Endothelial cell of umbilical vein (primary cell): ENCODE data around the gene FILIP1. TPM values are rescaled to one million over a fixed set of nuclear protein-coding genes. Genes with fewer than 3 reads are reported as not detected.

ENCODE experiments used
- BruUV-seq: library from RNA; stranded (reverse); fragments of 400-500 nt; replicated peaks from 2 replicates; lab custom pipeline; 2021; lab: Mats Ljungman, UMichigan
- CTCF ChIA-PET: fragments of 300-600, 350-600 bp; sonication (Branson Sonifier 250); formaldehyde crosslinking; loops from one replicate; lab custom pipeline; 2021; ENCODE audit warnings: antibody characterized with exemption, inconsistent platforms; lab: Charles Lee
- POLR2A ChIA-PET: fragments of 300-600, 350-600 bp; sonication (Branson Sonifier 250); formaldehyde crosslinking; loops from one replicate; lab custom pipeline; 2021; ENCODE audit warnings: antibody characterized with exemption, inconsistent platforms; lab: Charles Lee
- DNase-seq: peaks from one replicate; pipeline ENCODE4 v3.0.0-alpha.2; 2011; ENCODE audit warnings: low read depth, low spot score
- FAIRE-seq: peaks from 2 replicates; lab custom pipeline; 2011; peaks lifted over from hg19 to GRCh38; lab: Jason Lieb, UNC
- H2AFZ ChIP-seq: 2 replicates; pipeline ENCODE4 v1.6.0; 2012; ENCODE audit warnings: low read depth, low read length, control low read depth, inconsistent platforms
- H3K27ac ChIP-seq: 2 replicates; pipeline ENCODE4 v1.5.1; 2011; ENCODE audit warnings: low read depth, mild to moderate bottlenecking, control low read depth, low read length, moderate library complexity; ENCODE audit not compliant: insufficient read depth
- H3K27me3 ChIP-seq, 2 experiments: 2 replicates each; pipeline versions ENCODE4 v1.6.0 to v1.6.1; 2011; ENCODE audit warnings: low read length in 2 of 2, mixed read lengths in 1 of 2; ENCODE audit not compliant: control insufficient read depth in 2 of 2, insufficient read depth in 2 of 2
- H3K36me3 ChIP-seq, 2 experiments: 2 replicates in 1 of 2; 3 replicates in 1 of 2; pipeline ENCODE4 v1.5.1; 2011; ENCODE audit warnings: low read length in 2 of 2, mild to moderate bottlenecking in 1 of 2, moderate library complexity in 1 of 2; ENCODE audit not compliant: control insufficient read depth in 2 of 2, insufficient read depth in 2 of 2; ENCODE audit errors: extremely low read depth in 1 of 2
- H3K4me1 ChIP-seq: 3 replicates; pipeline ENCODE4 v1.5.1; 2011; ENCODE audit warnings: mild to moderate bottlenecking, low read length; ENCODE audit not compliant: control insufficient read depth, insufficient read depth; ENCODE audit errors: extremely low read depth
- H3K4me2 ChIP-seq: 2 replicates; pipeline ENCODE4 v1.6.1; 2011; ENCODE audit warnings: low read length, control low read depth, mixed read lengths; ENCODE audit not compliant: insufficient read depth
- H3K4me3 ChIP-seq, 3 experiments: fragments of 200-600 bp in 1 of 3; sonication (generic), shearing (Covaris generic) in 1 of 3; replicated peaks in 1 of 3; 2 replicates each; pipeline ENCODE4 v1.5.1; 2011 to 2016; ENCODE audit warnings: control low read depth in 3 of 3, low read length in 3 of 3, mild to moderate bottlenecking in 2 of 3, inconsistent platforms in 1 of 3, low read depth in 1 of 3, moderate library complexity in 1 of 3; ENCODE audit not compliant: insufficient read depth in 1 of 3
- H3K79me2 ChIP-seq: 2 replicates; pipeline ENCODE4 v1.6.0; 2012; ENCODE audit warnings: low read length, inconsistent platforms; ENCODE audit not compliant: control insufficient read depth, insufficient read depth
- H3K9ac ChIP-seq: replicated peaks from 2 replicates; pipeline ENCODE3; 2011; ENCODE audit warnings: low read length, control low read depth; ENCODE audit not compliant: insufficient read depth; ENCODE audit errors: extremely low read depth
- H3K9me1 ChIP-seq: replicated peaks from 3 replicates; pipeline ENCODE4 v1.6.0; 2011; ENCODE audit warnings: mild to moderate bottlenecking, low read length; ENCODE audit not compliant: control insufficient read depth, insufficient read depth; ENCODE audit errors: extremely low read depth
- H3K9me3 ChIP-seq: replicated peaks from 2 replicates; pipeline ENCODE4 v1.5.1; 2012; ENCODE audit warnings: low read length, inconsistent platforms; ENCODE audit not compliant: control insufficient read depth, insufficient read depth
- H4K20me1 ChIP-seq: replicated peaks from 2 replicates; pipeline ENCODE3; 2011; ENCODE audit warnings: mild to moderate bottlenecking, low read length; ENCODE audit not compliant: control insufficient read depth, insufficient read depth; ENCODE audit errors: extremely low read depth
- EZH2 ChIP-seq: IDR thresholded peaks from 2 replicates; pipeline ENCODE4 v1.6.1; 2012; ENCODE audit warnings: borderline replicate concordance, low read depth, mild to moderate bottlenecking, moderate library complexity, low read length, inconsistent platforms; ENCODE audit not compliant: severe bottlenecking
- FOS ChIP-seq: IDR thresholded peaks from 2 replicates; pipeline ENCODE4 v1.6.1; 2011; ENCODE audit warnings: mild to moderate bottlenecking, low read length, moderate library complexity, borderline replicate concordance; ENCODE audit not compliant: insufficient read depth
- GATA2 ChIP-seq: IDR thresholded peaks from 2 replicates; pipeline ENCODE4 v1.7.0; 2011; ENCODE audit warnings: low read depth, mild to moderate bottlenecking, moderate library complexity, mixed read lengths, low read length; ENCODE audit not compliant: insufficient read length, insufficient read depth
- JUN ChIP-seq: IDR thresholded peaks from 2 replicates; pipeline ENCODE4 v1.6.1; 2011; ENCODE audit warnings: borderline replicate concordance, low read depth; ENCODE audit not compliant: insufficient read length, insufficient read depth
- MYC ChIP-seq: IDR thresholded peaks from one replicate; pipeline ENCODE4 v1.6.1; 2011; ENCODE audit warnings: mild to moderate bottlenecking, low read depth, low read length
- POLR2A ChIP-seq: IDR thresholded peaks from 2 replicates; pipeline ENCODE4 v1.6.1; 2012; ENCODE audit warnings: low read depth, mild to moderate bottlenecking, control low read depth, low read length
- POLR2AphosphoS5 ChIP-seq: IDR thresholded peaks from 2 replicates; pipeline ENCODE4 v1.6.1; 2012; ENCODE audit warnings: low read depth, mild to moderate bottlenecking, control low read depth, low read length, moderate library complexity; ENCODE audit not compliant: insufficient read depth
- dilution Hi-C: fragments of 300-500 bp; cut with MboI; formaldehyde crosslinking; loops from one replicate; pipeline ENCODE4 v1.15.0; 2019; ENCODE audit warnings: low sequenced_read_pairs; ENCODE audit not compliant: extremely low pct_ligation_motif_present
- intact Hi-C: fragments of 100-400 bp; cut with micrococcal nuclease; formaldehyde crosslinking; loops from one replicate; pipeline ENCODE4 v1.10.0; 2022
- polyA plus RNA-seq, 4 experiments: library from polyadenylated mRNA; depleted of rRNA in 3 of 4; stranded (reverse) in 3 of 4; unstranded in 1 of 4; fragments of >200 nt; gene quantifications; 2 replicates each; pipeline versions ENCODE4 v1.2.1 to v1.2.3, GENCODE V29; 2011 to 2012; ENCODE audit warnings: missing spikeins in 1 of 4
- total RNA-seq: library from RNA; stranded (reverse); gene quantifications from 2 replicates; pipeline ENCODE4 v1.2.3, GENCODE V29; 2021
- TF ChIP-seq, protein P1 (sequence below), 2 donors: IDR thresholded peaks; 1 replicate in 1 of 2; 2 replicates in 1 of 2; pipeline ENCODE4 v1.5.1; 2011; ENCODE audit warnings: low read length in 2 of 2, mild to moderate bottlenecking in 2 of 2, moderate library complexity in 2 of 2, control low read depth in 1 of 2, inconsistent platforms in 1 of 2, low read depth in 1 of 2; ENCODE audit not compliant: insufficient read depth in 1 of 2; ENCODE audit errors: extremely low read depth in 1 of 2
- TF ChIP-seq, protein P2 (sequence below): IDR thresholded peaks from 2 replicates; pipeline ENCODE4 v1.6.1; 2011; ENCODE audit not compliant: insufficient read depth, insufficient read length

FILIP1 gene
- total and polyA plus RNA-seq, 2 donors (not counting 3 experiments of a cell fraction or from before 2014, with no cell fraction given), result 2.8 to 13.7 TPM

DNA sequence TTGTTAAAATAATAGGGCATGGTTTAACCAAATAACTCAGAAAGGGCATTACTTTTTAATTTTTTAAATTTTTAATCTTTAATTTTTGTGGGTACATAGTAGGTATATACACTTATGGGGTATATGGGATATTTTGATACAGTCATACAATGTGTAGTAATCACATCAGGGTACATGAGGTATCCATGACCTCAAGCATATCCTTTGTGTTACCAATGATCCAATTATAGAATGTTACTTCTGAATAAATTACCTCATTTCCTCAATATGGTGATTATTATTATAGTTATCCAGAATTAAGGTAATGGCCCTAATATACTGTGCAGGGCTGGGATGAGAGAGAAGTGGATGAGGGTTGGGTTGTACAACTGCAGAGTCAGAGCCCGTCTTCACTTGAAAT lies 163.9 kb downstream of the FILIP1 start:
- H3K9me1 ChIP-seq, result no peaks in the 10 kb centered on the region
- H3K4me2 ChIP-seq, result no peak overlapping the region
- H3K4me1 ChIP-seq, result peaks cover 4% of the 10 kb centered on the region
- BruUV-seq, result no TSS peak
- no peaks in the 10 kb centered on the region for H4K20me1 ChIP-seq
- DNase-seq, result no peak
- dilution Hi-C loops, result no loop called here
- H3K36me3 ChIP-seq, result no peaks in the 10 kb centered on the region
- no peak for FAIRE-seq
- intact Hi-C loops, result no loop called here
- ChIA-PET POLR2A (no interaction called here), CTCF (interaction anchor here (0.9 to 1.4 kb wide), 3 partner anchors 15 to 199 kb away, joined by 3 read pairs; no protein-coding TSS in a partner anchor)
- no peak overlapping the region for H3K9ac ChIP-seq
- H3K9me3 ChIP-seq, result no peaks in the 10 kb centered on the region
- TF ChIP-seq FOS (no peak), JUN (peak; percentile 60)
- H3K27ac ChIP-seq, result no peak overlapping the region
- H3K27me3 ChIP-seq, result no peaks in the 10 kb centered on the region
- no peaks in the 10 kb centered on the region for H3K79me2 ChIP-seq
- no peak overlapping the region for H3K4me3 ChIP-seq
- H2AFZ ChIP-seq, result no peak overlapping the region

DNA sequence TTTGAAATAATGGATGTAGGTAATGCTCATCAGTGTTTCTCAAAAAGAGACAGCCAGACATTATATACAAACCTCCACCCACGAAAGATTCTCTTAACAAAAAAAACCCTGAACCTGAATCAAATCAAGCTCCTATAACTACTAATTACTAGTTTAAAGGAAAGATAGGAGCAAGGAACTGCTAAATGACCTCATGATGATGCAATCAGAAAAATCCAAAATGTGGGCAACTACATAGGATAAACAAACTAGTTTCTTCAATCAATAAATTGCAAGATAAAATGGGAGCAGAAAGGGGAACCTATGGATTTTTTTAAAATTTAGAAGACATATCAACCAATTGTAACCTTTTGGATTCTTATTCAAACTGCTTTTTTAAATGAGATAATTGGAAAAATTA lies 165.8 kb downstream of the FILIP1 start:
- POLR2A ChIA-PET, result no interaction called here
- Histone ChIP-seq H3K27ac (no peak overlapping the region), H3K4me2 (no peak overlapping the region), H3K9ac (no peak overlapping the region), H3K79me2 (no peaks in the 10 kb centered on the region), H3K4me3 (no peak overlapping the region), H4K20me1 (no peaks in the 10 kb centered on the region), H3K36me3 (no peaks in the 10 kb centered on the region), H2AFZ (no peak overlapping the region), H3K9me3 (no peaks in the 10 kb centered on the region), H3K4me1 (no peaks in the 10 kb centered on the region), H3K27me3 (no peaks in the 10 kb centered on the region), H3K9me1 (no peaks in the 10 kb centered on the region)
- no TSS peak for BruUV-seq
- dilution Hi-C loops (no loop called here), intact Hi-C loops (no loop called here)
- DNase-seq (no peak), FAIRE-seq (no peak)
- CTCF ChIA-PET, result no interaction called here
- TF ChIP-seq, protein P1, sequence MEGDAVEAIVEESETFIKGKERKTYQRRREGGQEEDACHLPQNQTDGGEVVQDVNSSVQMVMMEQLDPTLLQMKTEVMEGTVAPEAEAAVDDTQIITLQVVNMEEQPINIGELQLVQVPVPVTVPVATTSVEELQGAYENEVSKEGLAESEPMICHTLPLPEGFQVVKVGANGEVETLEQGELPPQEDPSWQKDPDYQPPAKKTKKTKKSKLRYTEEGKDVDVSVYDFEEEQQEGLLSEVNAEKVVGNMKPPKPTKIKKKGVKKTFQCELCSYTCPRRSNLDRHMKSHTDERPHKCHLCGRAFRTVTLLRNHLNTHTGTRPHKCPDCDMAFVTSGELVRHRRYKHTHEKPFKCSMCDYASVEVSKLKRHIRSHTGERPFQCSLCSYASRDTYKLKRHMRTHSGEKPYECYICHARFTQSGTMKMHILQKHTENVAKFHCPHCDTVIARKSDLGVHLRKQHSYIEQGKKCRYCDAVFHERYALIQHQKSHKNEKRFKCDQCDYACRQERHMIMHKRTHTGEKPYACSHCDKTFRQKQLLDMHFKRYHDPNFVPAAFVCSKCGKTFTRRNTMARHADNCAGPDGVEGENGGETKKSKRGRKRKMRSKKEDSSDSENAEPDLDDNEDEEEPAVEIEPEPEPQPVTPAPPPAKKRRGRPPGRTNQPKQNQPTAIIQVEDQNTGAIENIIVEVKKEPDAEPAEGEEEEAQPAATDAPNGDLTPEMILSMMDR (IDR thresholded peaks at IDR 0.05; ENCODE audit: extremely low read depth in 1 of 2, insufficient read depth in 1 of 2, low read depth in 1 of 2, low read length in 2 of 2), result no peak
- TF ChIP-seq POLR2AphosphoS5 (no peak), POLR2A (no peak), MYC (no peak), GATA2 (no peak), JUN (no peak), EZH2 (no peak), FOS (no peak)
- TF ChIP-seq, protein P2, sequence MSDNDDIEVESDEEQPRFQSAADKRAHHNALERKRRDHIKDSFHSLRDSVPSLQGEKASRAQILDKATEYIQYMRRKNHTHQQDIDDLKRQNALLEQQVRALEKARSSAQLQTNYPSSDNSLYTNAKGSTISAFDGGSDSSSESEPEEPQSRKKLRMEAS, result no peak
